GM19463 (cell line): ENCODE data around the gene RNF223.

Experiments used
- ATAC-seq: cut with Tn5 transposase; IDR thresholded peaks from one replicate; pipeline ENCODE4 v1.9.1; 2021; ENCODE audit warnings: mild to moderate bottlenecking, moderate library complexity; ENCODE audit not compliant: unreplicated experiment

RNF223 gene

GRCh38 chr1:1073743-1074587, at the start of gene RNF223:
RNF223 (minus strand) TSS chr1:1074306; CDS start chr1:1072566, 1,740 bp downstream.
- no peak for ATAC-seq

GRCh38 chr1:1122981-1123480, 48.9 kb upstream of the RNF223 start:
- no peak for ATAC-seq

GRCh38 chr1:1122078-1122811, 48.1 kb upstream of the RNF223 start:
- peak; percentile 66 for ATAC-seq

GRCh38 chr1:1121611-1122077, 47.5 kb upstream of the RNF223 start:
- no peak for ATAC-seq

- no peak for ATAC-seq
These were observed 46.9 kb upstream of the RNF223 start for GRCh38 chr1:1120866-1121591.

GRCh38 chr1:1120096-1120495, 46.0 kb upstream of the RNF223 start:
- ATAC-seq, result no peak

GRCh38 chr1:1119272-1119890, 45.3 kb upstream of the RNF223 start:
- ATAC-seq, result no peak

GRCh38 chr1:1118876-1119220, 44.7 kb upstream of the RNF223 start:
- no peak for ATAC-seq

GRCh38 chr1:1118011-1118875, 44.1 kb upstream of the RNF223 start:
- no peak for ATAC-seq

GRCh38 chr1:1117469-1117831, 43.3 kb upstream of the RNF223 start:
- no peak for ATAC-seq

- peak; percentile 5 for ATAC-seq
These were observed 42.8 kb upstream of the RNF223 start for GRCh38 chr1:1116701-1117468.

GRCh38 chr1:1115786-1116700, 41.9 kb upstream of the RNF223 start, which contains the start of gene C1orf159:
C1orf159 (minus strand) TSS chr1:1116089; CDS start chr1:1091543, 24,546 bp downstream.
- peak; percentile 93 for ATAC-seq

- ATAC-seq, result no peak
These were observed 41.2 kb upstream of the RNF223 start for GRCh38 chr1:1115136-1115785.

GRCh38 chr1:1114431-1114830, 40.3 kb upstream of the RNF223 start:
- no peak for ATAC-seq

GRCh38 chr1:1112237-1112985, 38.3 kb upstream of the RNF223 start:
- no peak for ATAC-seq

GRCh38 chr1:1111516-1112236, 37.6 kb upstream of the RNF223 start:
- no peak for ATAC-seq
